ENCODE measurements around the gene EIF2B2. TPM values are rescaled to one million over a fixed set of nuclear protein-coding genes. Genes with fewer than 3 reads are reported as not detected.

Gene EIF2B2
- total RNA-seq, 1 donor from 2014 or later, result 47.6 TPM

DNA sequence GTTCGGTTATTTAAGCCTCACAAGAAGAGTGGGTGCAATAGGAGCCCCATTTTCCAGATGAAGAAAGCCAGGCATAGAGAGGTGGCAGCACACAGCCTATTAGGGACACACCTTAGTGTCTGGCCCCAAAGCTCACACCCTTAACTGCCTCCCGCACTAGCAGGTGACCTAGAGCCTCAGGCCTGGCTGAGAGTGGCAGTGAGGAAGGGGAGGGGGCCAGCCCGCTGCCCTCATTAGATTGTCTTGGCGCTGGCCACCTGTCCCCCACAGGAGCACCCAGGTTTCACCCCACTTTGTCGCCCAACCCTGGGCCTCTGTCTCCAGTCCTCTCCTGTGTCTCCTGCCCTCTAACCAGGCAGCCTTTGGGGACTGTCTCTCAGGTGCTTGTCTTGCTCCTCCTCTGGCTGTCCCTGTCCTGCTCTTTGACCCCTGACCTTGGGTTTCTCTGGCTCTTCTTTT, 28.8 kb upstream of the EIF2B2 start:
- intact Hi-C loops (cut with micrococcal nuclease), result no loop called here

- intact Hi-C loops (cut with micrococcal nuclease), result no loop called here
These were observed 28.2 kb upstream of the EIF2B2 start for GRCh38 chr14:74974364-74975058.

DNA sequence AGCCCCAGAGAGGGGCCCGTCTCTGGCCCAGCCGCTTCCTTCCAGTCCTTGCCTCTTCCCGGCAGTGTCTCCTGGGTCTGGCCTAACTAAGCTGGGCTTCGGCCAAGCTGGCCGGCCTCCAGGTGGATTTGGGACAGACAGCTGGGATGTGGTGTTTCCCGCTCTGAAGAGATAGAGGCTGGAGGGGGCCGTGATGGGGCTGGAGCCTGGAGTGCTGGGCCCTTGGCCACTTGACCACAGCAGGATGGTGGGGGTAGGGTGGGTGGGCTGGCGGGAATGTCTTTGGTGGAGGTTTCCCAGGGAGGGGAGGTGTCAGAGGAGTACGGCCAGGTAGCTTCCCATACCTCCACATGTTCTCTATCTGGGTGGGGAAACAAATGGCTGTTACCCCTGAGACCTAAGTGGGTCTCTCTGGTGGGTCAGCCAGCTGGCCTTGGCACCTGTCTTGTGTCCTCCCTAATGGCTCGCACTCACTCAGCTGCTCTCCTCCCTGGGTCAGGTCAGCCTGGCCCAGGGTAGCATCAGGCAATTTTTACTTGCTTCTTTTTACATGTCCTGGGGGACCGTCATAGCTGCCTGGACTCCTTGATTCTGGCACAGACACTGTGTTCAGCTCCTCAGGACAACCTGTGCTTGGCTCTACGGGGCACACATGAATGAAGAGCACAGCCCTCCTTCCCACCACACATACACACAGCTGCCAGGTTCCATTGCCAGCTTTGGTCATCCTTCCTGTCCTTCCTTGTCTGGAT, 27.5 kb upstream of the EIF2B2 start:
- intact Hi-C loops (cut with micrococcal nuclease), result no loop called here

- intact Hi-C loops (cut with micrococcal nuclease), result no loop called here
These were observed 26.2 kb upstream of the EIF2B2 start for GRCh38 chr14:74976264-74977113.

DNA sequence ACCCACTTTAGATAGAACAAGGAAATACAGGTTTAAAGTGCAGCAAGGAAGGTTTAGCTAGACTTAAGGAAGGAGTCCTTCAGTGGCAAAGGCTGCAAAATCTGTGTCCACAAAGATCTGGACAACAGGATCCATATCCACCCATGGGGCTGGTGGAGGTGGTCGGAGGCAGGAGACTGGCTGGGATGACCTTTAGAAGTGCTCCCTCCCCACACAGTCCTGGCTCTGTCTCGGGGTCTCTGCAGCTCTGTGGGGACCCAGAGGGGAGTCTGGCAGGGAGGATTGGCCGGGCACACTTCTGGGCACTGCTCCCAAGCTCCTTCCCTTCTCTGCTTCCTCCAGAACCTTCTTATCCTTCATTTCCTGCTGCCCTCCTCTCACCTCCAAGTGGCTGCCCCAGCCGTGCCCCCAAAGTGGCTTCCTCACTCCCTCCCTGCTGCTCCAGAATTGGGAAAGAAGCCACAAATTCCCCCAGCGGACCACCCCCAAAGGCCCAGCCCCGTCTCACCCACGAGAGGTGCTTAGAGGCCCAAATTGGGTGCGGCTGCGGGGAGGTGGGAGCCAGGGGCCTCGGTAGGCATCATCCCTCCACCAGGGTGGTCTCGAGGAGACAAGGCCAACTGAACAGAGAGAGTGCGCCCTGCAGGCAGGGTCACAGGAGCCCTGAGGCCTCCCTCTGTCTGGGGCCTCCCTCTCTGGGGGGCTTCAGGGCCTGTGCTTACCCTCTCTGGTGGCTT, 25.4 kb upstream of the EIF2B2 start:
- intact Hi-C loops (cut with micrococcal nuclease), result no loop called here

DNA sequence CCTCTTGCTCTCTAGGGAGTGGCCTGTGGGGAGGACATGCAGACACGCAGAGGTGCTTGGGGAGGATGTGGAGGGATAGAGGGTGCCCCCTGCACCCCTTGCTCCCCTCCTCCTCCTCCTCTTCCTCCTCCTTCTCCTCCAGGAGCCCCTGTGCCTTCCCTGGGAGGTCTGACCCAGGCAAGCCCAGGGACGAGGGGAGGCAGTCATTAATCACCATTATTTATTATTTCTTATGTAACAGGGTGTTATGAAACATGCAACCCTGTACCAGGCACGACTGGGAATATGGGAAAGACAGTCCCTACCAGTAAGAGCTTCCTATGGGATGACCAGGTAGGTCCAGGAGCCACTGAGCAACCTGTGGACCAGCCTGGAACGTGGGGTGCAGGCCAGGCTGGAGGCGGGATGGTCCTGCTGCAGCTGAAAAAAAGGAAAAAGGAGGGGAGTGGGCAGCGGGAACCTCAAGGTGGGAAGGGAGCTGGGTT, 24.8 kb upstream of the EIF2B2 start:
- intact Hi-C loops (cut with micrococcal nuclease), result no loop called here

GRCh38 chr14:74978416-74978947, 24.2 kb upstream of the EIF2B2 start:
- intact Hi-C loops (cut with micrococcal nuclease), result no loop called here

DNA sequence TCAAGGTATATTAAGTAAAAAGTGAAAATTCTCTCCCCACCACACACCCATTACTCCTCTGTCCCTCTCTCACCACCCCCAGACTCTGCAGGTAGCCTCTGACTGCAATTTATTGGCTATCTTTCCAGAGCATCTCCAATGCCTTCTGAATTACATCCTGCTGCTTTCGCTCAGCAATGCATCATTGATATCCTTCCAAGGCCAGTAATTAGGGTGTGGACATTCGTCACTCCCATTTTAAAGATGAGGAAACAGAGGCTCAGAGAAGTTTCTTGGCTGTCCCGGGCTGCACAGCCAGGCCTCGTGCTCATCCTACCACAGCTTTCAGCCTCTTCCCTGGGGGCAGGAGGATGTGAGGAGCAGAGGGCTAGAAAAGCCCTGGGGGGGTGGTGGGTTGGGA, 23.7 kb upstream of the EIF2B2 start:
- intact Hi-C loops (cut with micrococcal nuclease), result no loop called here

GRCh38 chr14:74979442-74980397, 23.0 kb upstream of the EIF2B2 start:
- intact Hi-C loops (cut with micrococcal nuclease), result no loop called here

GRCh38 chr14:74980398-74980730, 22.4 kb upstream of the EIF2B2 start:
- intact Hi-C loops (cut with micrococcal nuclease), result no loop called here

- intact Hi-C loops (cut with micrococcal nuclease), result no loop called here
These were observed 21.8 kb upstream of the EIF2B2 start for GRCh38 chr14:74980731-74981461.

DNA sequence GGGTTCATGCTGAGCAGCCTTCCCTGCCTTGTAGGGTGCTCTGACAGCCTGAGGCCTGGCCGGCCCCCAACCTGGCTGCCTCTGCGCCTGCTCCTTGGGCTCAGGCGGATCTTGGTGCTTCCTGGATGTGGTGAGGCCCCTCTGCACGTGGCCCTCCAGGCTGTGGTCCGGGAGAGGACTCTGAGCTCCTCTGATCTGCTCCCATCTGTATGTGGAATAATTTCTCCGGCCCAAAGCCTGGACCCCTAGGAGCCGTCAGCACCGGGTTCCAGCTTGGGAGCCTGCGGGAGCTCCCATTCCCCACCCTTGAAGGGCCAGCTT, 21.3 kb upstream of the EIF2B2 start:
- intact Hi-C loops (cut with micrococcal nuclease), result no loop called here

- intact Hi-C loops (cut with micrococcal nuclease), result no loop called here
These were observed 20.9 kb upstream of the EIF2B2 start for GRCh38 chr14:74981833-74982232.

DNA sequence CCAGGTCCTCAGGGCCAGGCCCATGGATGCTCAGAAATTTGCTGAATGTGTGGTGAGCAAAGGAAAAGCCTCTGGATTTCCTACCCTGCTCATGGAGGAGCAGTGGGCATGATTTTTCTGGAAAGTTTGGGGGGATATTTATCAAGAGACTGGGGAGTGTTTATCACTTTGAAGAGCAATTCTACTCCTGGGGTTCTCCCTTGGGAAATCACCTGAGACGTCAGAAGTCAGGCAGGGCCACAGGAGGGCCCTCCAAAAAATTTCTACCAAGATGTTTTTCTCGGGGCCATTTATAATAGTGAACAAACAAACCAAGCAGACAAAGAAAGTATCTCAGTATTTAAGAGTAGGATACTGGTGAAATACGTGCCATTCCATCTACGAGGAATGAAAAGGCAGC, 20.1 kb upstream of the EIF2B2 start:
- intact Hi-C loops (cut with micrococcal nuclease), result no loop called here

- intact Hi-C loops (cut with micrococcal nuclease), result no loop called here
These were observed 19.4 kb upstream of the EIF2B2 start for GRCh38 chr14:74983343-74983742.

DNA sequence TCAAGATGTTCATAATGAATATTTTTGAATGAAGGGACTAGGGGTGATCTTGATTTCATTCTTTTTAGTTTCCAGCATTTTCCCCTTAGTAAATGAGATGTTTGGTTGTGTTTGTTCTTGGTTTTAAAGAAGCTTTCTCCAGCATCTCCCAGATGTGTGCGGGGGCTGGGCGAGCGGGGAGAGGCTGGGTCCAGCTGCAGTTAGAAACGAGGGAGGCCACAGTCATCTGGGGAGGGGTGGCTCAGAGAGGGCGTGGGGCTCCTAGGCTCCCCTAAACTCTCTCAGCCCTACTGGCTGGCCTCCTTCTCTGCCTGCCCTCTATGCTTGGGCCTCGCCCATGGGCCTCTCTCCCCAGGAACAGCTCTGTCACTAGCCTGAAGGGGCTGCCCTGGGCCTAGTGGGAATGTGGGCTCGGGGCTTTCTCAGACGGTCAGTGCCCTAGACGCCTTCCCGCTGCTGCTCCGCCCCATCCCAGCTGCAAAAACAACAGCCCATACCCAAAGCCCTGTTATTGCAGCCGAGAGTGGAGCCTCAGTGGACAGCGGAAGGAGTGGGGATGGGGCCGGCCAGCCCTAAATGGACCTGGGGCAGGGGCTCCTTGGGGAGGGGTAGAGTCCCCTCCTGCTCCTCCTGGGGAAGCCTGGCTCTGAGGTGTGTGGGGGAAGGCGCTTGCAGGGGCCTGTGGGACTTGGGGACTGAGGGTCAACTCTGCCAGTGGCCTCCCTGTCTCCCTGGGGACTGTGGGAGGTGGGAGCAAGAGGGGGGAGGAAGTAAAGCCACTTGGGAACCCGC, 18.3 kb upstream of the EIF2B2 start:
- intact Hi-C loops (cut with micrococcal nuclease), result no loop called here

- intact Hi-C loops (cut with micrococcal nuclease), result no loop called here
These were observed 17.8 kb upstream of the EIF2B2 start for GRCh38 chr14:74985028-74985310.

DNA sequence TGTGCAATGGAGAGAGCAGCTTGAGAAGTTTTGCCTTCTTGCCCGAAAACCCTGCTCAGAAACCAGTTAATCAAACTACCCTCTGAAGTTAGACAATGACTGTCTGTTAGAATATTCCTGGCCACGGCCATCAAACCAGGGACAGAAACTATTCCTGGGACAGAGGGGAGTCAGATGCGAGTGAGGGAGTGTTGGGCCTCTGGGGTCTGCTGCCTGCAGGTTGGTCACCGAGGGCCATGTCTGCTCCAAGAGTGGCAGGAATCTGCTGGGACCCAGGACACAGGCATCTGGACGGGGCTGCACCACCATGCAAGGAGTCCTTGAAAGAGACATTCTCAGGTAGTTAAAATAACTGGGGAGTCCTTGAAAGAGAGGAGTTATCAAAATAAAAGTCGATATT, 16.9 kb upstream of the EIF2B2 start:
- intact Hi-C loops (cut with micrococcal nuclease), result no loop called here

GRCh38 chr14:74988131-74988530, 14.6 kb upstream of the EIF2B2 start:
- intact Hi-C loops (cut with micrococcal nuclease), result no loop called here

Data from T-helper 2 cell treated with Interferon-gamma antibody and Interleukin-4, amounts not matched to agents 100 ng/mL and 5 ng/mL, for 36 hours (primary cell).